GM21737 (cell line): ENCODE measurements around the gene NR1H3.

Experiments
- ATAC-seq: cut with Tn5 transposase; IDR thresholded peaks from one replicate; pipeline ENCODE4 v1.9.1; 2021; ENCODE audit warnings: mild to moderate bottlenecking, moderate library complexity; ENCODE audit not compliant: unreplicated experiment

Gene NR1H3

GRCh38 chr11:47269002-47269828, 11.4 kb downstream of the NR1H3 start:
- ATAC-seq = peak; percentile 47

GRCh38 chr11:47269829-47270305, 12.1 kb downstream of the NR1H3 start, which contains the start of gene MADD:
TSS of gene MADD (plus strand) at chr11:47270133.
- ATAC-seq = peak; percentile 67

- ATAC-seq = no peak
Observed at GRCh38 chr11:47270331-47271271, 12.8 kb downstream of the NR1H3 start.

GRCh38 chr11:47271328-47271727, 13.5 kb downstream of the NR1H3 start:
- no peak for ATAC-seq

GRCh38 chr11:47271961-47272661, 14.3 kb downstream of the NR1H3 start:
- ATAC-seq = no peak

GRCh38 chr11:47272706-47273105, 14.9 kb downstream of the NR1H3 start:
- no peak for ATAC-seq

- no peak for ATAC-seq
Observed at GRCh38 chr11:47274495-47275235, 16.9 kb downstream of the NR1H3 start.

DNA sequence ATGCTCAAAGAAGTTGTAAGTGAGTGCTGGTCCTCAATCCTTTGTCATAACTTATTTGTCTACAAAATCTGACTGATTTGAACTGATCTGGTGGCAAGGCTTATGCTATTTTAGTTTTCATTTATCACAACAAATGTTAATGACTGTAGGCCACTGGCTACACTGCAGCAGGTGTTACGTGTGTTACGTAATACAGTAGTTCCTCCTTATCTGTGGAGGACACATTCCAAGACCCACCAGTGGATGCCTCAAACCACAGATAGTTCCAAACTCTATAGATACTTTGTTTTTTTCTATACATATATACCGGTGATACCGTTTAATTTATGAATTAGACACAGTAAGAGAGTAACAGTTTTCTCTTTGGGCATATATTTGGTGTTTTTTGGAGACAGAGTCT, 19.1 kb downstream of the NR1H3 start:
- ATAC-seq = no peak

- ATAC-seq = no peak
Observed at GRCh38 chr11:47278058-47278457, 20.3 kb downstream of the NR1H3 start.

DNA sequence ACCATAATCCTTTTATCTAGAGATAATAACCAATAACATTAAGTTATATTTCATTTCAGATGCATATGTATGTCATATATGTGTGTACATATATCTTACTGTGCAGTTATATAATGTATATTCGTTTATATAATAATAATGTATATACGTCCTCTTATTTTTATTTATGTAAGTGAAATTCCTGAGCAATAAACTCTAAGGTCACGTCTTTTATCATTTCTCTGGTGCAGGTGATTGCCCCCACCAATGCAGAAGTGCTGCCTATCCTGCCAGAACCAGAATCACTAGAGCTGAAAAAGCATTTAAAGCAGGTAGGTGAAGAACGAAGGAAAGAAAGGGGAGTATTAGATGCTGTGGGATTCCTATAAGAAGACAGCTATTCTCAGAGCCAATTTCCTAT, 21.0 kb downstream of the NR1H3 start:
- ATAC-seq = no peak

GRCh38 chr11:47280099-47280498, 22.3 kb downstream of the NR1H3 start:
- ATAC-seq = no peak

DNA sequence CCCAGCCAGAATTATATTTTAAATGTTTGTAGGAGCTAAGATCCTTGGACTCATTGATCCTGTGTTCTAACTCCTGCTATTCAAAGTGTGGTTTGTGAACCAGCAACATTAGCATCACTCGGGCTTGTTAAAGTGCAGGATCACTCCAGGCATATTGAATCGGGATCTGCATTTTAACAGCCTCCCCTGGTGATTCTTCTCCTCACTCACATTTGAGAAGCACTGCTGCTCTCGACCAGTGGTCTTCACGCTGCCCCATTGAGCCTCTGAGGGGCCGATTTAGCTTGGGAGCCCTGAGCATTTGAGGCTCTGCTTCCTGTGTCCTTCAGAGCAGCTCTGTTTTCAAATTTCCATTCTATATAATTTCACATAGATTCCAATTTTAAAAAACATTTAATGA, 23.1 kb downstream of the NR1H3 start:
- no peak for ATAC-seq

DNA sequence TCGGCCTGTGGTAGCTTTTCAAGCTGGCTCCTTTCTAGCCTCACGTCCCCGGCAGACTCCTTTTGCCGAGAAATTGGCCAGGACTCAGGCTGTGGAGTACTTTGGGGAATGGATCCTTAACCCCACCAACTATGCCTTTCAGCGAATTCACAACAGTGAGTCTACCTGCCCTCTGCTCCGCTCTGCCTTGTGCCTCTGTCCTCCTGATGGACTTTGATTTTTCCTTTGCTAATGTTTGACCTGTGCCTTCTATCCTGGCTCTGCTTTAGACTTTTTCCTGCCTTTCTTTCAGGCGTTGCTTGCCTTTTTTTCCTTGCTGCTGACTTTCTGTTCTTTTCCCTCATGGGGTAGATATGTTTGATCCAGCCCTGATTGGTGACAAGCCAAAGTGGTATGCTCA, 24.7 kb downstream of the NR1H3 start:
- ATAC-seq = no peak

- no peak for ATAC-seq
Observed at GRCh38 chr11:47284151-47284550, 26.4 kb downstream of the NR1H3 start.

GRCh38 chr11:47285969-47286770, 28.4 kb downstream of the NR1H3 start:
- no peak for ATAC-seq

DNA sequence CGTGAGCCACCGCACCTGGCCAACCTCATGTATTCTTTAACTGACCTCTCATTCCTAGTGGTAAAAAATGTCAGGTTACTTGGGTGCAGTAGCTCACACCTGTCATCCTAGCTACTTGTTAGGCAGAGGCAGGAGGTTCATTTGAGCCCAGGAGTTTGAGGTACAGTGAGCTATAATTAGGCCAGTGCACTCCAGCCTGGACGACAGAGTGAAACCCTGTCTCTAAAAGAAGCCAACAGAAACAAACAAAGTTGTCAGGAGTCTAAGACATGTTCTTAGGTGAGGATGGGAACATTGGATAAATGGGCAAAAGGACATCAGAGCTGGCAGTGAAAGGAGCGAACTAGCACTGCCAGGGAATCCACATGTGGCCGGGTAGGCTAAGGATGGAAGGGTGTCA, 30.3 kb downstream of the NR1H3 start:
- ATAC-seq = no peak

DNA sequence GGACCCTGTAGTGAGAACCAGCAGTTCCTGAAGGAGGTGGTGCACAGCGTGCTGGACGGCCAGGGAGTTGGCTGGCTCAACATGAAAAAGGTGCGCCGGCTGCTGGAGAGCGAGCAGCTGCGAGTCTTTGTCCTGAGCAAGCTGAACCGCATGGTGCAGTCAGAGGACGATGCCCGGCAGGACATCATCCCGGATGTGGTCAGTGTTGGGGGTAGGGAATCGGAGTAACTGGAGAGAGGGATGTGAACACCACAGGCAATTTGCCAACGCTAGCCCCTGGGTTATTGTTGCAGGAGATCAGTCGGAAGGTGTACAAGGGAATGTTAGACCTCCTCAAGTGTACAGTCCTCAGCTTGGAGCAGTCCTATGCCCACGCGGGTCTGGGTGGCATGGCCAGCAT, 32.1 kb downstream of the NR1H3 start:
- no peak for ATAC-seq

DNA sequence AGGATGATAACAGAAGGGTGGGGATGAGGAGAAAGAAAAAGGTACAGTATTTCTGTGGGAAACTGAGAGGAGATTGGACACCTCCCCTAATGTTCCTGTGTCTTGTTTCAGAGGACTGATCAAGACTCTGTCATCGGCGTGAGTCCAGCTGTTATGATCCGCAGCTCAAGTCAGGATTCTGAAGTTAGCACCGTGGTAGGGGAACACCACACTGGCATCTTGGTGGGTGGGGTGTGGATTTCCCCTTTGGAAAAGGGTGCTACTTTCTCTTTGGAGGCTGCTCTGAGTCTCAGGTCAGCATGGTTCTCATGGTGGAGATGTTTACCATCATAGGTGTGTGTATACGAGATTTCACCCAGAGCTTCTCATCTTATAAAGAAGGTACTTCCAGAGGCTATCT, 37.6 kb downstream of the NR1H3 start:
- ATAC-seq = no peak

GRCh38 chr11:47296045-47296444, 38.2 kb downstream of the NR1H3 start:
- ATAC-seq = no peak

- ATAC-seq = no peak
Observed at GRCh38 chr11:47299078-47299477, 41.3 kb downstream of the NR1H3 start.
